ENCODE data around the gene AFG3L2.

GRCh38 chr18:12377556-12378197 lies 650 bp upstream of the AFG3L2 start:
- TF ChIP-seq POLR2A (IDR thresholded peaks at IDR 0.05), result peak in 1 of 2 donors; percentile 29
- TF ChIP-seq CTCF (IDR thresholded peaks at IDR 0.05), result peak; percentile 28 to 32
